Choroid plexus epithelial cell (primary cell): ENCODE data around the gene CABP7.
"Not testable (repeated sequence)": the region's sequence is repeated elsewhere in the genome, so short reads cannot be mapped to it uniquely, and the experiment has no call there.

Experiments
- DNase-seq: peaks from one replicate; pipeline ENCODE4 v3.0.0-alpha.2; 2010; ENCODE audit warnings: low read depth
- H3K4me3 ChIP-seq: 2 replicates; pipeline ENCODE4 v1.5.1; 2011; ENCODE audit warnings: low read depth, mild to moderate bottlenecking, control low read depth, low read length, moderate library complexity
- CTCF ChIP-seq: conservative IDR thresholded peaks from 2 replicates; pipeline ENCODE4 v1.5.1; 2011; ENCODE audit warnings: low read depth, mild to moderate bottlenecking, control low read depth, inconsistent platforms, low read length, moderate library complexity

The CABP7 gene

DNA sequence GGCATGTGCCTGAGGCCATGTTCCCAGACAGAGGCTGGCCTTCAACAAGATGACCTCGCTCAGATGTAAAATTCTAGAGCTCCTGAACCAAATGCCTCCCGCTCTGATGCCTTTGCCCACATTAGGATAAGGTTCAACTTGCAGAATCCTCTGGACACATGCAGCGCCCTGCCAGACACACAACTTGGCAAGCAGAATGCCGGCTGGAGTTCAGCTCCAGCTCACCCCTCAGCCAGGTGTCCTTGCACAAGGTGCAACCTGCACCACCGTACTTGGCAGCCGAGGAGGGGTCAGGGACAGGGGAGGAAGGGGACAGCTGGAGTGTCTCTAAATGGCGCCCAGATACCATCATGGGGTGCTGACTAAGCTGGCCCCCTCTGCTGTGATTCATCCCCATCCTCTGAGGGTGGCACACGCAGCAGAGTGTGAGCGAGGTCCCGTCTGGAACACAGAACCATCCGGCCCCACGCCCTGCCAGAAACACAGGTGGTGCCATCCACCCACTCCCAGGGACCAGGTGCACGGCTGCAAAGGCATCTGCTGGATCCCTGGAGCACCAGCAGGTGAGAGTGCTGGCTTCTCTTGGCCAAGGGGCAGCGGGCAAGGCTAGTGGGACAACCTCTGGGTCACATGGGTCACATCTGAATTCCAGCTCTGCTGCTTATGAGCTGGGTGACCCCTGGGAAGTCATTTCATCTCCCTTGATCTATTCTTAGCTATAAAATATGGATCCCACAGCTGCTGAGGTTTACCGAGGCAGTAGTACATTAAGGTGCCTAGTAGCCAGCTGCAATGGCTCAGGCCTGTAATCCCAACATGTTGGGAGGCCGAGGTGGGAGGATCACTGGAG lies 34.2 kb downstream of the CABP7 start:
- no peak for DNase-seq
- TF ChIP-seq CTCF = no peak
- no peak overlapping the region for H3K4me3 ChIP-seq

- not testable (repeated sequence) for DNase-seq
Measured at GRCh38 chr22:29754658-29755395, 35.0 kb downstream of the CABP7 start.

GRCh38 chr22:29755889-29756288 lies 36.1 kb downstream of the CABP7 start:
- no peak overlapping the region for H3K4me3 ChIP-seq
- TF ChIP-seq CTCF = no peak
- no peak for DNase-seq

More at GRCh38 chr22:29754658-29755395, 35.0 kb downstream of the CABP7 start:
- H3K4me3 ChIP-seq = not testable (repeated sequence)

DNA sequence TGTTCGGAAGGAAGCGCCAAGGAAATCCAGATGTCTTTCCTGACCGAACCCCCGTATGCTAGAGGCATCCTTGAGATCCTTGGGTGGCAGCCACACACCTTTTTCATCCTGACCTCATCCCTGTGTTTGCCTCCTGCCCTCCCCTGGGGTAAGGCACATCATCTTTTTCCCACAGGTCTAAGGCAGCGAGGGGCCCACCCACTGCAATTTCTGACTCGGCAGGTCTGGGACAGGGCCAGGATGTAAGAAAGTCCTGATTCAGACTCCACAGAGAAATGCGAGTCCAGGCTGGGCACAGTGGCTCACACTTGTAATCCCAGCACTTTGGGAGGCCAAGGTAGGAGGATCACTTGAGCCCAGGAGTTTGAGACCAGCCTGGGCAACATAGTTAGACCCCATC lies 36.5 kb downstream of the CABP7 start:
- no peak for TF ChIP-seq CTCF
- no peak for DNase-seq
- H3K4me3 ChIP-seq = no peak overlapping the region

GRCh38 chr22:29757096-29757495 lies 37.3 kb downstream of the CABP7 start:
- no peak for TF ChIP-seq CTCF
- no peak overlapping the region for H3K4me3 ChIP-seq
- DNase-seq = no peak

GRCh38 chr22:29758068-29758622 lies 38.3 kb downstream of the CABP7 start:
- DNase-seq = peak; percentile 59
- H3K4me3 ChIP-seq = no peak overlapping the region
- TF ChIP-seq CTCF = no peak

- TF ChIP-seq CTCF = no peak
- DNase-seq = no peak
Measured at GRCh38 chr22:29758959-29759358, 39.2 kb downstream of the CABP7 start.

More at GRCh38 chr22:29758959-29759358, 39.2 kb downstream of the CABP7 start:
- no peak overlapping the region for H3K4me3 ChIP-seq
